Hematopoietic multipotent progenitor cell treated with erythropoietin and hydrocortisone succinate and interleukin-3 and kit ligand, for 8 days (in vitro differentiated cells): ENCODE measurements around the gene BAIAP2L1.

Source experiments
- DNase-seq: peaks from one replicate; pipeline ENCODE4 v3.0.0-alpha.2; 2015

The BAIAP2L1 gene

DNA sequence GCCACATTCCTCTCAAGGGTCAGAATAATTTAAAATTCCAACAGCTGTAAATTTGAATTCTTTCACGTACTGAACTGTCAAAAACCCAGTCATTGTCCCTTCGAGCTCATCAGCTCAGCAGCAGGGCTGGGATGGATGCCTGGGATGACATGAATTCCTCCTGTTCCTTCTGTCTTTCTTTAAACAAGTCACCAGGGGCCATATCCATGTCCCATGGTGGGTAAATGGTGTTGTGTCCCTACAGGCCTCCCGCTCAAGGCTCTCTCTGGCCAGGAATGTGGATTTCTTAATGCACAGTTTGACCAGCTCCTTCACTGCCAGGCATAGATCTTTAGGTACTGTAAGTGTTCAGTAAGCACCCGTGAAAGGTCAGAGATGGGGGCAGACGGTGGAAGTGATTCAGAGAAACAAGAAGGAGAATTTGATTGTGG is 135.0 kb downstream of the BAIAP2L1 start:
- no peak for DNase-seq

DNA sequence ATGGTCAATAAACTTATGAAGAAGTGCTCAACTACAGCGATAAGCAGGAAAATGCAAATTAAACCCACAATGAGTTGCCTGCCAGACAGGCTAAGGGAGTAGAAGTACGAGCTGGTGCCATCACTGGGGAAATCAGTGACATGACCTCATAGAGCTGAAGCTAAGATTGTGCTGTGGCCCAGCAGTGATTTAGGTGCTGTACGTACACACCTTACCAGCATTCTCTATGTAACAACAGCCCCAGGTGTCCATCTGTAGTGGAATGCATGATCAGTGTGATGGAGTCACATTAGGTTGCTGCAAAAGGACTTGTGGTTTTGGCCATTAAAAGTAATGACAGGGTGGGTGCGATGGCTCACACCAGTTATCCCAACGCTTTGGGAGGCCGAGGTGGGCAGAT is 143.2 kb downstream of the BAIAP2L1 start:
- no peak for DNase-seq

DNA sequence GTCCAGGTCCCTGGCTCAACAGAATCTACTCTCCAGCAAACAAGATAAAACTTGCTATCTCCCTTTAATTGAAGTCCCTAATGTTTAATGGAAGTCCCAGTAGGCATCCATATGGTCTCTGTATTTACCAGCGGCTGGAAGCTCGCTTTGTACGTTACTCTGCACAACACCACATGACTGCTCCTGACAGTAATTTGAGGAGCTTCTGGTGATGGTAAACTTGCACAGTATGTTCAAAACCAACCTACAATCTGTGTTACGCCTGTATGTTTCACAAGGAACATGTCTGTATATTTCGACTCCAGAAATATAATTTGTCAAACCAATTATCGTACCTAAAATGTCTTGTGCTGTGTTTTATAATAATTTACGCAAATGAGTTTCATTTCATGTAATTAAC is 144.5 kb downstream of the BAIAP2L1 start:
- no peak for DNase-seq

DNA sequence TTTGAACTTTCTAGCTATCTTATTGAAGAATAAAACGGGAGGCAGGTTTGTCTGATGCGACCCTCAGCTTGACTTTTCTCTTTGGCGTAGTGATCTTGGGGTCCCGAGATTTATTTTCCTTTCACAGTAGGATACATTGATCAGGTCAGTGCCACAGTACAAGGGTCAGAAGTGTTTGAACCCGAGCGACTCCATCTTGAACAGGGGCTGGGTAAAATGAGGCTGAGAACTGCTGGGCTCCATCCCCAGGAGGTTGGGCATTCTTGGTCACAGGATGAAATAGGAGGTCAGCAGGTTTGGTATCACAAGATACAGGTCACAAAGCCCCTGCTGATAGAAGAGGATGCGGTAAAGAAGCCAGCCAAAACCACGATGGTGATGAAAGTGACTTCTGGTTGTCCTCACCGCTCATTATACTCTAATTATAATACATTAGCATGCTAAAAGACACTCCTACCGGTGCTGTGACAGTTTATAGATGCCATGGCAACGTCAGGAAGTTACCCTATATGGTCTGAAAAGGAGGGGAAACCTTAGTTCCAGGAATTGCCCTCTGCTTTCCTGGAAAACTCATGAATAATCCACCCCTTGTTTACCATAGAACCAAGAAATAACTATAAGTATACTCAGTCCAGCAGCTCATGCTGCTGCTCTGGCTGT is 145.8 kb downstream of the BAIAP2L1 start:
- DNase-seq, result peak; percentile 74

DNA sequence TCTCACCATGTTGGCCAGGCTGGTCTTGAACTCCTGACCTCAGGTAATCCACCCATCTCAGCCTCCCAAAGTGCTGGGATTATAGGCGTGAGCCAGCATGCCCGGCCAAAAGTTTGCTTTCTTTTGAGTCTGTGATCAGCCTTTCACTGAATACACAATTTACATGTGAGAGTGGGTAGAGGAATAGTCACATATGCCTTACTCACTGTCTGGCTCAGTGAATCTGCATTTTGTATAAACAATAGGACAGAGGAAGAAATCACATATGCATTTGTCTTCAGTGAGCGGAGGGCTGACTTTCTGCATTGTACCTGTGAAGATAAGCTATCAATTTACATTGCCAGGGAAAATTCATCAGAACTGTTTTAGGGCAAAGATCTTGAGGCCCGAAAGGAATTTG is 146.4 kb downstream of the BAIAP2L1 start:
- DNase-seq, result no peak

DNA sequence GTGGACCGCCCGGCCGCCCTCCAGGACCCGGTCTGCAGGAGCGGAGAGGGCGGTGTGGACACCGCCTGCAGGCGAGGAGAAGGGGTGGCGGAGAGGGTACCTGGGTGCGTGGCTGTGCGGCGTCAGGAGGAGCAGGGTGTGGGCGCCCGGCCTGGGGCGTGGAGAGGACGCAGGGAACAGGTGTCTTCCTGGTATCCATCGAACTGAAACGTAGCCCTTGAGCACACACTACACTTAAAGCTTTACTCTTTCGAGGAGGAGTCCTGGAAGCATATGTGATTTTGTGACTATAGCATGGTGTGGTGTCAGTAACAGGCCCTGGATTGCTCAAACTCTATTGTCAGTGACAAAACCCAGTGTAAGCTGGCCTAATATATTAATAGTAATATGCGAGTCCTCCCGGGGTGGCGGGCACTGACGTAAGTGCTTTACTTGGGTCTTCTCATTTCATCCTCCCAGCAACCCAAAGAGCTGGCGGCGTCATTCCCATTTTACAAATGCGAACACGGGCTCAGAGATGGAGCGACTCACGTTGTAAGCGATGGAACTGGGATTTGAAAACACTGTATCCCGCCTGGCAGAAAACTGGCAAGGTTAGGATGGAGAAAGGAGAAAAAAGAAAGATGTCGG is 148.3 kb downstream of the BAIAP2L1 start:
- no peak for DNase-seq

DNA sequence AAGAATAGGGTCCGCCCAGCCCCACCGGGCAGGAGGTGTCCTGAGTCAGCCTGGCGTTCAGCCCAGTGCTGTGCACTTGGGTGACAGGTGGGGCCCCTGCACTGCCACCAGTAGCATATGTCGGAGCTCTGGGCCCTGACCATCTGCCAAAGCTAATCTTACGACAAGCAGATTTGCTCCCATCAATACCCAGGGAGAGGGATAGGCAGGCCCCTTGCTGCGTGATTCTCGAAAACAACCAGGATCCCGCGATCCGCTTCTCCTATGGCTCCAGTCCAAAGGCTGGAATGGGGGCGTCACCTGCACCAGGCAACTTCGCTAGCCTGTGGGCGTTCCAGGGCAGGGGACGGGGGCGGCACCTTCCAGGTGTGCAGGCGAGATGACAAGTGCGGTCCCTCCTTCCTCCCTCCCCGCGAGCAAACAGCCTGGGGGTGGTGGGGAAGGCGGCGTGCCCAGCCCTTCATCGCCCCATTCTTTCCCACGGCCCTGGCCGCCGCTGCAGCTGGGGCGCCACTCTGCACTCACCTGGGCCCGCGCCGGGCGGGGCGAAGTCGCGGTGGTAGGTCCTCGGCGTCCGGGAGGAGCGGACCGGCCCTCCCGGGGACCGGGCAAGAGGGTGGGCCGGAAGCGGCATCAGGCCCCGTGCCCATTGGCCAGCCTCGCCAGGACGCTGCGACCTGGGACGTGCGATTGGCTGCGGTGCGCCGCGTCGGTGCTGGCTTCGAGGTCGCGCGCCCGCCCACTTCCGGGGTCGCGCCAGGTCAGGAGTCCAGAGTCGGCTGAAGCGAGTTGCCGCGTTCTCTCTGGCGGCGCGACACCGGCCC is 149.1 kb downstream of the BAIAP2L1 start, which contains the start of gene TECPR1:
TSS of gene TECPR1 (minus strand) at position 632 of the 824 bp plus-strand sequence. CDS start 6,086 bp downstream, outside the sequence.
- peak; percentile 89 for DNase-seq

DNA sequence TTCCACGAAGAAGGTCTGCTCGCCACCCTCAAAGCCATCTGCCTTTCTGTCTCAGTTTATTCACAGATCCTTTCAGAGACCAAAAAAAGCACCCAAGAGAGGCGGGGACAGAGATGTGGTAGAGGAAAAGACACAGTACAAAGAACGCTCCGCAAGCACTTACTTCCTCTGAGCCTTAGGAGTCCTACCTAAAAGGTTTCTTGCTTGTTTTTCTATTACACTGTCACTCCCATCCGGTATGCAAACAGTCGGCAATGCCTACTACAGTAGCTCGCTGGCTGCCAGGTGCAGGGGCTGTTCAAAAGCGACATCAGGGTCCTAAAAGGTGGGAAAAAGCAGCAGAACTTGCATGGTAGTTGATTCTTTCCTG is 149.7 kb downstream of the BAIAP2L1 start:
- DNase-seq, result no peak

DNA sequence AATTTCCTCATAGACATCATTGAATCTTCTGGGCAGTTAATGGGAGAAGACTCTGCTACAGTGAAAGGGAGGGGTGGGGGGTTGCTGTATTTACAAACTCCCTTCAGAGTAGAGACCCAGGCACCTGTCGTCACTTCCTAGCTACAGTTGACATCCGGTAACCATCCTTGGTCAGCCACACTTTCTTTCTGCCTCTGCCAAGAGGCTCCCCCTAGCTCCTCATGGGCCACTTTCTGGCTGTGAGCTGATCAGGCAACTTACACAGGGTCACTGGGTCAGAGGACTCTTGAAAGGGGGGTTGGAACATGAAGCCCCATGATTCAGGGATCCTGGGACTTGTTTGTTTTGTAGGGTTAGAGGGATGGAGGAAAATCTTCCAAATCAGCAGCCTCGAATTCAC is 150.1 kb downstream of the BAIAP2L1 start:
- DNase-seq, result no peak

DNA sequence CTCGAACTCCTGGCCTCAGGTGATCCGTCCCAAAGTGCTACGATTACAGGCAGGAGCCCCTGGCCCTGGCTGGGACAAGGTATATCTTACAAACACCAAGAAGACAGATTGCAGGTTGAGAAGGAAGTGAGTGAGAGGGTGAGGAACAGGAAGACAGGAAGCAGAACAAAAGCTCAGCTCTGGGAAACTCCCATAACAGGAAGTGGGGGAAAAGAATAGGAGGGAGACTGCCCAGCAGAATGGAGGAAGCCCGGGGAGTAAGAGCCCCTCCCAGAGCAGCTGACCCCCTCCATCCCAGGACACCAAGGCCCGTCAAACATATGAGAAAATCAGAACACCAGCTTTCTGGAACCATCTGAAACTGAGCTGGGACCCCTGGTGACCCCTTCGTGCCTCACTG is 151.8 kb downstream of the BAIAP2L1 start:
- DNase-seq, result no peak

DNA sequence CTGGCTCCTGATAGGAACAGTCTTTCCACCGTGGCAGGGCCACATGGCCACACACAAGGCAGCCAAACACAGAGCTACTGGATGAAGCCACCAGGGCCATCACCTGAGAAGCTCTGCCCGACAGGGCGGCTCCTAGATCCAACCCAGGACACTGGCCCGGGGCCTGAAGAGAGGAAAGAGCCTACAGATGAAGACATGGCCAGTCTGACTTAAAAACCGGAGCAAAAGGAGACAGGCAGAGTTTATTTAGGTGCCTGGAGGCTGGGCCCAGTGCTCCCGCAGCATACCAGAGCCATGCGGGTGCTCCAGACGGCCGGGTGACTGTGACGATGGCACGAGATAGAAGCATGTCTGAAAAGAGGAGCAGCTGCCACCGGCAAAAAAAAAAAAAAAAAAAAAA is 152.7 kb downstream of the BAIAP2L1 start:
- no peak for DNase-seq

DNA sequence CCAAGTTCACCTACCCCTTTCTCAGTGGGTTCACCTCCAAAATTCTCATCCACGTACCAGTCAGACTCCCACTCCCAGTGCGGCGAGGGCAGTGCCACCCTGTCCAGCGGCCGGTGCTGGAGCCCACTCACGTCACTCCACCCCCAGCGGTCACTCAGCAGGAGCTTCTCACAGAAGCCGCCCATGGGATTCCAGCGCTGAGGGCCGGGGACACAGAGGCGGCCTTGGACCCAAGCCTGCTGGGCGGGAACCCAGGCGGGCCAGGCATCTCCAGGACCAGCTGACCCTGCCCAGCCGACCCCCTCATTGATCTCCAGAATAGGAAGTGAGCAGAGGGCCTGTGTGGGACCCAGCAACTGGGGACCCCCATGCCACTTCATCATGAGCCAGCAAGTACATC is 156.0 kb downstream of the BAIAP2L1 start:
- no peak for DNase-seq

DNA sequence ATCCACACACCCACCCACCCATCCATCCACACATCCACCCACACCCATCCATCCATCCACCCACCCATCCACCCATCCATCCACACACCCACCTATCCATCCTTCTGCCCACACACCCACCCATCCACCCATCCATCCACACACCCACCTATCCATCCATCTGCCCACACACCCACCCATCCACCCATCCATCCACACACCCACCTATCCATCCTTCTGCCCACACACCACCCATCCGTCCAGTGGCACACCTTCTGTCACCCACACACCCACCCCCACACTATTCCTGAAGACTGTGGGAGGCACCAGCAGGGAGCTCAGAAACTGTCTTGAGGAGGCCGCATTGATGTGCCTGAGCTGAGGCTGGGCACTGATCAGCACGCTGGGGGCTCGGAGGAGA is 158.0 kb downstream of the BAIAP2L1 start:
- no peak for DNase-seq

DNA sequence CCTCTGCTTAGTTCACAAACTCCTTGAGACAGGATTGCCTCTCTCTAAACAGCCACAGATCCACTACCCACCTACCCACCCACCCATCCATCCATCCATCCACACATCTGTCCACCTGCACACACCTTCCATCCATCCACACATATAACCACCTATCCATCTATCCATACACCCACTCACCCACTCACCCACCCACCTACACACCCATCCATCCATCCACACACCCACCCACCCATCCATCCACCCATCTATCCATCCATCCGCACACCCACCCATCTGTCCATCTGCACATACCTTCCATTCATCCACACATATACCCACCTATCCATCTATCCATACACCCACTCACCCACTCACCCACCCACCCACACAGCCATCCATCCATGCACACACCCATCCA is 158.5 kb downstream of the BAIAP2L1 start:
- DNase-seq, result no peak

DNA sequence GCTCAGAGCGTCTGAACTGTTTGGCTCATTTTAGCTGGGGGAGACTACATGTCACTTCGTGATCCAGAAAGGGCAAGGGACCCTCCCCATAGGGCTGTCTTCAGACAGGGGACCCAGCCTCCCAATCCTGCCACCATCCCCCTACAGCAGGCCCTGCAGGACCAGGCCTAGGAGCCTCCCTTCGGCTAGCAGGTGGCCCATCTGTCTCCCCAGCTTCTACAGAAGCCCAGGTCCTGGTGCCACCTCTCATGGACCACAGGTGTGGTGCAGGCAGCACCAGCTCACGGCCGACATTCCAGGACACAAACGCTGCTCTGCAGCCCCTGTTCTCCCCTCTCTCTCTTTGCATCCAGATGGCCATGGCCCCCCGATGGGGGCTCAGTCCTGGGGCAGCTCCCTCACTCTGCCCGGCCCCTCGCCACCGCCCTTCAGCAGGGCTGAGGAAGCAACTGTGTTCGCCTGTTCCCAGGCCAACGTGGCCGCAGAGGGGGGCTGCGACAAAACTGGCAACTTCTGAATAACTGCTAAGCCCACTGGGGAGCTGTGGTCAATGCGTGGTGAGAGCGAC is 159.1 kb downstream of the BAIAP2L1 start:
- DNase-seq, result no peak
